H1 (cell line): ENCODE measurements around the gene KIR3DL2. TPM values are rescaled to one million over a fixed set of nuclear protein-coding genes. Genes with fewer than 3 reads are reported as not detected.

ENCODE experiments used
- CTCF ChIA-PET: fragments of 300-600 bp; sonication (Branson Sonifier 250); formaldehyde crosslinking; loops from one replicate; lab custom pipeline; 2021; ENCODE audit not compliant: partially characterized antibody; lab: Charles Lee
- POLR2A ChIA-PET: fragments of 300-600 bp; sonication (Branson Sonifier 250); formaldehyde crosslinking; loops from one replicate; lab custom pipeline; 2021; ENCODE audit warnings: inconsistent platforms; ENCODE audit not compliant: partially characterized antibody; lab: Charles Lee
- DNase-seq, 2 experiments: peaks; one replicate each; pipeline versions ENCODE4 v3.0.0 to v3.0.0-alpha.2; 2010 to 2022; ENCODE audit warnings: low spot score in 2 of 2, low read depth in 1 of 2, mixed read lengths in 1 of 2
- FAIRE-seq: peaks from 2 replicates; lab custom pipeline; 2011; peaks lifted over from hg19 to GRCh38; lab: Jason Lieb, UNC
- H2AFZ ChIP-seq: 2 replicates; pipeline ENCODE4 v1.8.1; 2012; ENCODE audit warnings: low read length, inconsistent platforms
- H2AK5ac ChIP-seq: 2 replicates; pipeline ENCODE4 v1.6.1; 2013; ENCODE audit warnings: low read depth, low read length
- H2BK120ac ChIP-seq: replicated peaks from 2 replicates; pipeline ENCODE3; 2013; ENCODE audit warnings: low read depth, low read length, inconsistent platforms
- H2BK12ac ChIP-seq: 2 replicates; pipeline ENCODE4 v1.6.1; 2013; ENCODE audit warnings: low read depth, low read length
- H2BK15ac ChIP-seq: 2 replicates; pipeline ENCODE4 v1.6.1; 2013; ENCODE audit warnings: low read length
- H2BK20ac ChIP-seq: 2 replicates; pipeline ENCODE4 v1.6.1; 2013; ENCODE audit warnings: low read length
- H2BK5ac ChIP-seq: 2 replicates; pipeline ENCODE4 v1.6.1; 2013; ENCODE audit warnings: low read depth, low read length
- H3K14ac ChIP-seq: 2 replicates; pipeline ENCODE4 v1.6.1; 2013; ENCODE audit warnings: inconsistent platforms; ENCODE audit not compliant: insufficient read length
- H3K18ac ChIP-seq: 2 replicates; pipeline ENCODE4 v1.6.1; 2013; ENCODE audit warnings: low read length; ENCODE audit errors: extremely low read depth
- H3K23ac ChIP-seq: 2 replicates; pipeline ENCODE4 v1.6.1; 2013; ENCODE audit warnings: inconsistent platforms; ENCODE audit not compliant: insufficient read length
- H3K23me2 ChIP-seq: 2 replicates; pipeline ENCODE4 v1.6.1; 2013; ENCODE audit warnings: low read depth, low read length
- H3K27ac ChIP-seq: 2 replicates; pipeline ENCODE4 v1.6.1; 2011; ENCODE audit warnings: low read depth, low read length, inconsistent platforms
- H3K27me3 ChIP-seq, 4 experiments: replicated peaks in 1 of 4; 1 replicate in 1 of 4; 2 replicates in 3 of 4; pipeline versions ENCODE4 v1.6.1 to v1.8.1; 2011 to 2013; ENCODE audit warnings: low read length in 3 of 4, mild to moderate bottlenecking in 3 of 4, inconsistent platforms in 2 of 4, mixed read lengths in 2 of 4, moderate library complexity in 1 of 4; ENCODE audit not compliant: control insufficient read depth in 3 of 4, insufficient read depth in 3 of 4; ENCODE audit errors: extremely low read depth in 1 of 4
- H3K36me3 ChIP-seq, 4 experiments: 2 replicates each; pipeline versions ENCODE4 v1.6.1 to v1.8.1; 2011 to 2013; ENCODE audit warnings: mild to moderate bottlenecking in 4 of 4, low read length in 3 of 4, moderate library complexity in 2 of 4, control low read depth in 1 of 4, inconsistent platforms in 1 of 4; ENCODE audit not compliant: insufficient read depth in 4 of 4, control insufficient read depth in 2 of 4
- H3K4ac ChIP-seq: replicated peaks from 2 replicates; pipeline ENCODE3; 2013; ENCODE audit warnings: low read length, low read depth, mixed read lengths, inconsistent platforms; ENCODE audit not compliant: insufficient read length
- H3K4me1 ChIP-seq, 4 experiments: replicated peaks in 1 of 4; 1 replicate in 1 of 4; 2 replicates in 3 of 4; pipeline versions ENCODE4 v1.6.1 to v1.8.1; 2011 to 2013; ENCODE audit warnings: low read length in 3 of 4, inconsistent platforms in 2 of 4, mixed read lengths in 1 of 4; ENCODE audit not compliant: insufficient read depth in 4 of 4, control insufficient read depth in 3 of 4
- H3K4me2 ChIP-seq, 2 experiments: 2 replicates each; pipeline versions ENCODE4 v1.6.1 to v1.8.1; 2011 to 2013; ENCODE audit warnings: low read depth in 2 of 2, low read length in 2 of 2, control low read depth in 1 of 2, inconsistent platforms in 1 of 2, mild to moderate bottlenecking in 1 of 2; ENCODE audit not compliant: insufficient read depth in 1 of 2
- H3K4me3 ChIP-seq, 4 experiments: fragments of 200-600, 300-600 bp in 1 of 4; sonication (generic), shearing (Covaris generic), sonication (Bioruptor Twin) in 1 of 4; 2 replicates each; pipeline versions ENCODE4 v1.5.1 to v1.8.1; 2011 to 2016; ENCODE audit warnings: low read length in 4 of 4, low read depth in 3 of 4, control low read depth in 2 of 4, inconsistent platforms in 2 of 4, mild to moderate bottlenecking in 2 of 4, mixed read lengths in 1 of 4, moderate library complexity in 1 of 4; ENCODE audit not compliant: insufficient read depth in 2 of 4; ENCODE audit errors: extremely low read depth in 1 of 4
- H3K56ac ChIP-seq: replicated peaks from 2 replicates; pipeline ENCODE3; 2013; ENCODE audit warnings: low read depth, mild to moderate bottlenecking, mixed read lengths, low read length, inconsistent platforms; ENCODE audit not compliant: insufficient read length
- H3K79me1 ChIP-seq: 2 replicates; pipeline ENCODE4 v1.6.1; 2013; ENCODE audit warnings: low read depth, low read length, control low read depth
- H3K79me2 ChIP-seq, 2 experiments: 2 replicates each; pipeline versions ENCODE4 v1.6.1 to v1.8.1; 2012 to 2013; ENCODE audit warnings: low read length in 2 of 2, mild to moderate bottlenecking in 2 of 2, inconsistent platforms in 1 of 2; ENCODE audit not compliant: insufficient read depth in 2 of 2, control insufficient read depth in 1 of 2
- H3K9ac ChIP-seq, 4 experiments: replicated peaks in 1 of 4; 1 replicate in 1 of 4; 2 replicates in 3 of 4; pipeline versions ENCODE4 v1.6.1 to v1.8.1; 2011 to 2013; ENCODE audit warnings: low read depth in 3 of 4, low read length in 3 of 4, control low read depth in 2 of 4, mild to moderate bottlenecking in 2 of 4, moderate library complexity in 2 of 4, inconsistent platforms in 1 of 4; ENCODE audit errors: extremely low read depth in 1 of 4
- H3K9me3 ChIP-seq, 2 experiments: 2 replicates each; pipeline versions ENCODE4 v1.6.1 to v1.8.1; 2012 to 2013; ENCODE audit warnings: mild to moderate bottlenecking in 2 of 2, moderate library complexity in 2 of 2, control low read depth in 1 of 2, inconsistent platforms in 1 of 2, low read depth in 1 of 2, low read length in 1 of 2, mixed read lengths in 1 of 2; ENCODE audit not compliant: insufficient read depth in 2 of 2
- H4K20me1 ChIP-seq, 2 experiments: replicated peaks in 1 of 2; 2 replicates each; pipeline versions ENCODE3 to v1.8.1; 2011 to 2013; ENCODE audit warnings: inconsistent platforms in 2 of 2, low read length in 2 of 2, mild to moderate bottlenecking in 1 of 2; ENCODE audit not compliant: insufficient read depth in 2 of 2, control insufficient read depth in 1 of 2
- H4K5ac ChIP-seq: 2 replicates; pipeline ENCODE4 v1.6.1; 2013; ENCODE audit warnings: low read length, low read depth, mixed read lengths, inconsistent platforms; ENCODE audit not compliant: insufficient read length
- H4K8ac ChIP-seq: 2 replicates; pipeline ENCODE4 v1.8.0; 2013; ENCODE audit warnings: mild to moderate bottlenecking, moderate library complexity, low read length, inconsistent platforms; ENCODE audit not compliant: insufficient read depth; ENCODE audit errors: extremely low read depth
- H4K91ac ChIP-seq: replicated peaks from 2 replicates; pipeline ENCODE3; 2013; ENCODE audit warnings: low read length, mixed read lengths, inconsistent platforms; ENCODE audit not compliant: insufficient read length
- ASH2L ChIP-seq: fragments of 200-600, 300-600 bp; sonication (generic); IDR thresholded peaks from one replicate; pipeline ENCODE4 v1.7.1; 2017; ENCODE audit warnings: low read length
- ATF3 ChIP-seq: IDR thresholded peaks from 2 replicates; pipeline ENCODE4 v1.6.1; 2011; ENCODE audit warnings: low read depth, mild to moderate bottlenecking, low read length; ENCODE audit not compliant: insufficient read depth
- EGR1 ChIP-seq: IDR thresholded peaks from 2 replicates; pipeline ENCODE4 v1.6.1; 2011; ENCODE audit warnings: low read depth, low read length, borderline replicate concordance
- GTF2F1 ChIP-seq: IDR thresholded peaks from 2 replicates; pipeline ENCODE4 v1.6.1; 2012; ENCODE audit warnings: low read depth, low read length, improper control_type of control experiment, borderline replicate concordance
- JUND ChIP-seq: IDR thresholded peaks from 2 replicates; pipeline ENCODE4 v1.6.1; 2011; ENCODE audit warnings: mild to moderate bottlenecking, improper control_type of control experiment, low read length
- MAX ChIP-seq: IDR thresholded peaks from 2 replicates; pipeline ENCODE4 v1.6.1; 2012; ENCODE audit warnings: inconsistent platforms
- RNF2 ChIP-seq: fragments of 200-900, 300-1000 bp; sonication (generic); IDR thresholded peaks from 2 replicates; pipeline ENCODE4 v1.7.1; 2016; ENCODE audit warnings: borderline replicate concordance, low read depth, mild to moderate bottlenecking, antibody characterized with exemption, low read length; ENCODE audit not compliant: poor library complexity, severe bottlenecking; ENCODE audit errors: missing control alignments
- RXRA ChIP-seq: IDR thresholded peaks from 2 replicates; pipeline ENCODE4 v1.6.1; 2011; ENCODE audit warnings: low read depth, mild to moderate bottlenecking, low read length, moderate library complexity; ENCODE audit not compliant: insufficient read depth
- SAP30 ChIP-seq: fragments of 300-600 bp; sonication (generic); IDR thresholded peaks from 2 replicates; pipeline ENCODE4 v1.7.1; 2012; ENCODE audit warnings: low read length, moderate library complexity, mild to moderate bottlenecking, inconsistent platforms; ENCODE audit not compliant: insufficient read depth, insufficient replicate concordance
- SIRT6 ChIP-seq: IDR thresholded peaks from one replicate; pipeline ENCODE4 v1.7.1; 2012; ENCODE audit warnings: low read length, inconsistent platforms
- WGBS, 2 experiments: shearing (Covaris generic) in 1 of 2; methylation state at CpG; one replicate each; pipeline versions ENCODE4 v1.1.6 to v1.1.7; 2013 to 2015; ENCODE audit warnings: low lambda C conversion rate in 2 of 2, mixed read lengths in 2 of 2, inconsistent platforms in 1 of 2, low coverage in 1 of 2, missing lambda C conversion rate in 1 of 2; ENCODE audit not compliant: insufficient replicate concordance in 2 of 2, insufficient coverage in 1 of 2, insufficient read length in 1 of 2; ENCODE audit errors: extremely low coverage in 1 of 2, missing lambda C conversion rate in 1 of 2; 5-methylcytosine and 5-hydroxymethylcytosine counted together
- polyA plus RNA-seq, 7 experiments: library from polyadenylated mRNA; depleted of rRNA in 3 of 7; stranded (reverse) in 5 of 7; unstranded in 2 of 7; fragments of >200 nt in 5 of 7; fragments of 200-250 nt in 2 of 7; gene quantifications; 1 replicate in 5 of 7; 2 replicates in 1 of 7; 4 replicates in 1 of 7; pipeline versions ENCODE4 v1.2.1 to v1.2.3, GENCODE V29; 2011 to 2013; ENCODE audit warnings: missing spikeins in 2 of 7, mixed read lengths in 2 of 7
- total RNA-seq: library from RNA; stranded (reverse); fragmentation: NEBNext Ultra II Directional; extraction: Animal tissue kit (Norgen Biotek cat#: 25700); gene quantifications from 2 replicates; pipeline ENCODE4 v1.2.1, GENCODE V29; 2021

Gene KIR3DL2
- total and polyA plus RNA-seq, 2 of the 8 experiments (the other 6 are each of a cell fraction or from before 2014, with no cell fraction given), result not detected

- Histone ChIP-seq H3K79me2 (no peaks in the 10 kb centered on the region), H3K27me3 (no peaks in the 10 kb centered on the region), H3K18ac (no peak overlapping the region), H3K14ac (no peak overlapping the region), H2BK5ac (no peak overlapping the region), H3K9me3 (peaks cover 73 to 78% of the 10 kb centered on the region in 2 experiments), H3K23me2 (no peaks in the 10 kb centered on the region), H2AFZ (no peak overlapping the region), H4K91ac (no peak overlapping the region), H2BK120ac (no peak overlapping the region), H3K27ac (no peak overlapping the region), H3K4me3 (no peak overlapping the region), H4K5ac (no peak overlapping the region), H2AK5ac (no peak overlapping the region), H2BK15ac (no peak overlapping the region), H3K4ac (no peak overlapping the region), H3K79me1 (no peaks in the 10 kb centered on the region), H3K4me2 (no peak overlapping the region), H2BK20ac (no peak overlapping the region), H3K36me3 (no peaks in the 10 kb centered on the region; a peak in 1 of 8 replicates), H3K4me1 (no peaks in the 10 kb centered on the region), H4K8ac (no peak overlapping the region), H4K20me1 (no peaks in the 10 kb centered on the region), H3K9ac (no peak overlapping the region), H3K23ac (no peak overlapping the region), H2BK12ac (no peak overlapping the region), H3K56ac (no peak overlapping the region)
- ChIA-PET CTCF (no interaction called here), POLR2A (no interaction called here)
- TF ChIP-seq MAX (no peak), SAP30 (no peak), RXRA (no peak), RNF2 (no peak), ASH2L (no peak), SIRT6 (no peak), JUND (no peak), GTF2F1 (no peak), ATF3 (no peak), EGR1 (no peak)
- WGBS, 2 experiments, result 63% methylated on average over 2 of the region's 2 CpGs; no CpG with 5 or more reads in 1 of the 2 experiments
- DNase-seq (no peak), FAIRE-seq (no peak)
These were observed 43.8 kb upstream of the KIR3DL2 start for GRCh38 chr19:54806516-54806838.
